Hematopoietic multipotent progenitor cell treated with erythropoietin and hydrocortisone succinate and interleukin-3 and kit ligand, for 17 days (in vitro differentiated cells): ENCODE measurements around the gene MYO16.
"Not testable (repeated sequence)": the region's sequence is repeated elsewhere in the genome, so short reads cannot be mapped to it uniquely, and the experiment has no call there.

Experiments
- DNase-seq: peaks from one replicate; pipeline ENCODE4 v3.0.0-alpha.2; 2015; ENCODE audit warnings: low spot score

Gene MYO16

GRCh38 chr13:109072505-109072904 lies 443.1 kb downstream of the MYO16 start:
- DNase-seq: no peak

- no peak for DNase-seq
Observed at GRCh38 chr13:109074436-109074835, 445.0 kb downstream of the MYO16 start.

- DNase-seq: no peak
Observed at GRCh38 chr13:109074853-109075252, 445.4 kb downstream of the MYO16 start.

- DNase-seq: no peak
Observed at GRCh38 chr13:109087916-109088623, 458.7 kb downstream of the MYO16 start.

- DNase-seq: no peak
Observed at GRCh38 chr13:109088624-109088917, 459.2 kb downstream of the MYO16 start.

GRCh38 chr13:109090796-109091195 lies 461.4 kb downstream of the MYO16 start:
- DNase-seq: no peak

- DNase-seq: no peak
Observed at GRCh38 chr13:109091249-109091648, 461.8 kb downstream of the MYO16 start.

- DNase-seq: not testable (repeated sequence)
Observed at GRCh38 chr13:109092186-109092585, 462.8 kb downstream of the MYO16 start.

GRCh38 chr13:109093998-109094397 lies 464.6 kb downstream of the MYO16 start:
- DNase-seq: no peak

GRCh38 chr13:109095126-109095525 lies 465.7 kb downstream of the MYO16 start:
- no peak for DNase-seq

- DNase-seq: no peak
Observed at GRCh38 chr13:109096101-109096500, 466.7 kb downstream of the MYO16 start.

- no peak for DNase-seq
Observed at GRCh38 chr13:109100705-109101304, 471.4 kb downstream of the MYO16 start.

GRCh38 chr13:109101550-109102144 lies 472.2 kb downstream of the MYO16 start:
- DNase-seq: no peak

GRCh38 chr13:109105899-109106298 lies 476.5 kb downstream of the MYO16 start:
- DNase-seq: no peak

GRCh38 chr13:109110159-109110558 lies 480.7 kb downstream of the MYO16 start:
- no peak for DNase-seq

GRCh38 chr13:109111141-109111540 lies 481.7 kb downstream of the MYO16 start:
- DNase-seq: no peak

- DNase-seq: no peak
Observed at GRCh38 chr13:109113427-109113826, 484.0 kb downstream of the MYO16 start.

GRCh38 chr13:109114162-109114561 lies 484.8 kb downstream of the MYO16 start:
- DNase-seq: no peak

- DNase-seq: no peak
Observed at GRCh38 chr13:109114991-109115390, 485.6 kb downstream of the MYO16 start.

GRCh38 chr13:109118521-109118920 lies 489.1 kb downstream of the MYO16 start:
- DNase-seq: no peak

- no peak for DNase-seq
Observed at GRCh38 chr13:109119896-109120295, 490.5 kb downstream of the MYO16 start.

GRCh38 chr13:109121826-109122225 lies 492.4 kb downstream of the MYO16 start:
- DNase-seq: no peak

GRCh38 chr13:109123971-109124370 lies 494.6 kb downstream of the MYO16 start:
- no peak for DNase-seq

GRCh38 chr13:109126178-109126577 lies 496.8 kb downstream of the MYO16 start:
- DNase-seq: no peak
